ENCODE data around the gene TMEM108. TPM values are rescaled to one million over a fixed set of nuclear protein-coding genes. Genes with fewer than 3 reads are reported as not detected.
"Not testable (repeated sequence)": the region's sequence is repeated elsewhere in the genome, so short reads cannot be mapped to it uniquely, and the experiment has no call there.

Gene TMEM108
- total RNA-seq: 0.60 TPM

GRCh38 chr3:133038089-133038730, at the start of gene TMEM108:
TMEM108 (plus strand) TSS chr3:133038391.
- peak; percentile 38 for ATAC-seq

GRCh38 chr3:132995971-132996370, 42.2 kb upstream of the TMEM108 start:
- ATAC-seq: no peak

GRCh38 chr3:132997404-132998185, 40.6 kb upstream of the TMEM108 start:
- ATAC-seq: no peak

- ATAC-seq: not testable (repeated sequence)
Observed at GRCh38 chr3:133005032-133005431, 33.2 kb upstream of the TMEM108 start.

- no peak for ATAC-seq
Observed at GRCh38 chr3:133007601-133008000, 30.6 kb upstream of the TMEM108 start.

- no peak for ATAC-seq
Observed at GRCh38 chr3:133014325-133014724, 23.9 kb upstream of the TMEM108 start.

- ATAC-seq: not testable (repeated sequence)
Observed at GRCh38 chr3:133015573-133015972, 22.6 kb upstream of the TMEM108 start.

GRCh38 chr3:133016838-133017309, 21.3 kb upstream of the TMEM108 start:
- no peak for ATAC-seq

- ATAC-seq: no peak
Observed at GRCh38 chr3:133018921-133019320, 19.3 kb upstream of the TMEM108 start.

GRCh38 chr3:133021206-133021605, 17.0 kb upstream of the TMEM108 start:
- no peak for ATAC-seq

- ATAC-seq: no peak
Observed at GRCh38 chr3:133023362-133023761, 14.8 kb upstream of the TMEM108 start.

- ATAC-seq: no peak
Observed at GRCh38 chr3:133025546-133025945, 12.6 kb upstream of the TMEM108 start.

- ATAC-seq: no peak
Observed at GRCh38 chr3:133032301-133032700, 5.9 kb upstream of the TMEM108 start.

GRCh38 chr3:133037436-133037835, 755 bp upstream of the TMEM108 start:
- ATAC-seq: no peak

GRCh38 chr3:133038731-133039375, 662 bp downstream of the TMEM108 start:
- ATAC-seq: peak; percentile 28

- ATAC-seq: peak; percentile 82
Observed at GRCh38 chr3:133040696-133041523, 2.7 kb downstream of the TMEM108 start.

- no peak for ATAC-seq
Observed at GRCh38 chr3:133041524-133041829, 3.3 kb downstream of the TMEM108 start.

- ATAC-seq: no peak
Observed at GRCh38 chr3:133042778-133043177, 4.6 kb downstream of the TMEM108 start.

- no peak for ATAC-seq
Observed at GRCh38 chr3:133047980-133048379, 9.8 kb downstream of the TMEM108 start.

- ATAC-seq: no peak
Observed at GRCh38 chr3:133049491-133049890, 11.3 kb downstream of the TMEM108 start.

- ATAC-seq: no peak
Observed at GRCh38 chr3:133050891-133051290, 12.7 kb downstream of the TMEM108 start.

- ATAC-seq: no peak
Observed at GRCh38 chr3:133053532-133053931, 15.3 kb downstream of the TMEM108 start.

GRCh38 chr3:133054586-133054985, 16.4 kb downstream of the TMEM108 start:
- no peak for ATAC-seq

All from esophagus mucosa (tissue), 1 donor.